ENCODE data around the gene RASAL2.

- no peak for TF ChIP-seq CTCF (IDR thresholded peaks at IDR 0.05)
- no peak for TF ChIP-seq POLR2A (IDR thresholded peaks at IDR 0.05)
These were observed 288.5 kb downstream of the RASAL2 start for GRCh38 chr1:178382372-178382771.
